KMS-11 (cell line): ENCODE measurements around the gene LFNG.

Experiments
- H2AFZ ChIP-seq: fragments of 200-600 bp; sonication (generic); 2 replicates; pipeline ENCODE4 v1.6.1; 2016; ENCODE audit warnings: antibody characterized with exemption, mixed run types, low read depth
- H3K27ac ChIP-seq: fragments of 200-600 bp; sonication (generic); 2 replicates; pipeline ENCODE4 v1.6.1; 2016; ENCODE audit warnings: mild to moderate bottlenecking, mixed run types
- H3K27me3 ChIP-seq: fragments of 200-600 bp; sonication (generic); 2 replicates; pipeline ENCODE4 v1.6.1; 2017; ENCODE audit warnings: mild to moderate bottlenecking, low read depth, mixed run types, moderate library complexity; ENCODE audit not compliant: insufficient read depth
- H3K36me3 ChIP-seq: fragments of 200-600 bp; sonication (generic); 2 replicates; pipeline ENCODE4 v1.6.1; 2017; ENCODE audit warnings: mild to moderate bottlenecking, mixed run types; ENCODE audit not compliant: insufficient read depth
- H3K4me1 ChIP-seq: fragments of 200-600 bp; sonication (generic); 2 replicates; pipeline ENCODE4 v1.6.1; 2016; ENCODE audit warnings: mild to moderate bottlenecking, low read depth, mixed run types; ENCODE audit not compliant: poor library complexity, severe bottlenecking
- H3K4me2 ChIP-seq: fragments of 200-600 bp; sonication (generic); 2 replicates; pipeline ENCODE4 v1.7.0; 2016; ENCODE audit warnings: mild to moderate bottlenecking, mixed run types
- H3K4me3 ChIP-seq: fragments of 200-600 bp; sonication (generic); IDR thresholded peaks from 2 replicates; pipeline ENCODE4 v1.6.1; 2017; ENCODE audit warnings: low read depth, low read length, mixed read lengths; ENCODE audit not compliant: insufficient read depth
- H3K79me2 ChIP-seq: fragments of 200-600 bp; sonication (generic); 2 replicates; pipeline ENCODE4 v1.6.1; 2016; ENCODE audit warnings: low read depth, mixed run types; ENCODE audit not compliant: insufficient read depth
- H3K9ac ChIP-seq: fragments of 200-600 bp; sonication (generic); 2 replicates; pipeline ENCODE4 v1.6.1; 2016; ENCODE audit warnings: mild to moderate bottlenecking, mixed run types
- H4K20me1 ChIP-seq: fragments of 200-600 bp; sonication (generic); 2 replicates; pipeline ENCODE4 v1.6.1; 2016; ENCODE audit warnings: mild to moderate bottlenecking, mixed run types; ENCODE audit not compliant: insufficient read depth
- TF ChIP-seq, protein P1 (sequence below): fragments of 200-600 bp; sonication (generic); conservative IDR thresholded peaks from 2 replicates; pipeline ENCODE4 v1.6.1; 2017; ENCODE audit warnings: low read depth, mild to moderate bottlenecking, antibody characterized with exemption, low read length, moderate library complexity, mixed read lengths

LFNG gene

DNA sequence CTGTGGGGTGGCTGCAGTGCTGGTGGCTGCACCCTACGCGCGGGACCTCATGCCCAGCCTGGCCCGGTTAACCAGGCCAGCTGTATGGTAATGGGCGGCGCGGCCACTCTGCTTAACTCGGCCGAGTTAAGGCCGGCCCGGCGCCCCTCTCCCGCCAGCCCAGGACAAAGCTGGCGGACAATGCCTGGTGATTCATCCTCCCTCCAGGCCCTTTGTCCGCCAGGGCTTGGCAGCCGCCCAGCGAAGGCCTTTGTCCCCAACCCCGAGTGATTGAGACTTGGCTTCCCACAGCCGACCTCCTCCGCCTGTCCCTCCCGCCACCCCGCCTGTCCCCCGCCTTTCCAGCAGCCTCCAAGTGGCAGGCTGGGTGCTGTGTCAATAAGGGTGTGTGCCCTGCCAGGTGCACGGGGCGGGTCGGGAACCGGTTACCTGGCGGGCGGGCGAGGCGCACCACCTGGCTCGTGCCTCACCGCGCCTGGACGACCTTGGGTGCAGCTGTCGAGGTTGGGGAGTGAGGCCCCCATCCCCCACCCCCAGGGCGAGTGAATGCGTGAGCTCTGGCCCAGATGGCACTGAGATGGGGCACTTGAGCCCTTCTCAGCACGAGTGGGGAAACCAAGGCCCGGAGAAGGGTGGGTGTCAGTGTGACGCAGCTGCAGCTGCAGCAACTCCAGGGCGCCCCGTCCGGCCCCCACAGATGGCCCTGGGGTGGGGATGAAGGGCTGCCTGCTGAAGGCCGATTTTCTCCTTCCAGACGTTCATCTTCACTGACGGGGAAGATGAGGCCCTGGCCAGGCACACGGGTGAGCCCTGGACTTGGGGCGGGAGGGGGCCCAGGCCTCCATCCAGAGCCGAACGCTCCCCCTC is 4.6 kb downstream of the LFNG start:
- no peak overlapping the region for H3K4me2 ChIP-seq

DNA sequence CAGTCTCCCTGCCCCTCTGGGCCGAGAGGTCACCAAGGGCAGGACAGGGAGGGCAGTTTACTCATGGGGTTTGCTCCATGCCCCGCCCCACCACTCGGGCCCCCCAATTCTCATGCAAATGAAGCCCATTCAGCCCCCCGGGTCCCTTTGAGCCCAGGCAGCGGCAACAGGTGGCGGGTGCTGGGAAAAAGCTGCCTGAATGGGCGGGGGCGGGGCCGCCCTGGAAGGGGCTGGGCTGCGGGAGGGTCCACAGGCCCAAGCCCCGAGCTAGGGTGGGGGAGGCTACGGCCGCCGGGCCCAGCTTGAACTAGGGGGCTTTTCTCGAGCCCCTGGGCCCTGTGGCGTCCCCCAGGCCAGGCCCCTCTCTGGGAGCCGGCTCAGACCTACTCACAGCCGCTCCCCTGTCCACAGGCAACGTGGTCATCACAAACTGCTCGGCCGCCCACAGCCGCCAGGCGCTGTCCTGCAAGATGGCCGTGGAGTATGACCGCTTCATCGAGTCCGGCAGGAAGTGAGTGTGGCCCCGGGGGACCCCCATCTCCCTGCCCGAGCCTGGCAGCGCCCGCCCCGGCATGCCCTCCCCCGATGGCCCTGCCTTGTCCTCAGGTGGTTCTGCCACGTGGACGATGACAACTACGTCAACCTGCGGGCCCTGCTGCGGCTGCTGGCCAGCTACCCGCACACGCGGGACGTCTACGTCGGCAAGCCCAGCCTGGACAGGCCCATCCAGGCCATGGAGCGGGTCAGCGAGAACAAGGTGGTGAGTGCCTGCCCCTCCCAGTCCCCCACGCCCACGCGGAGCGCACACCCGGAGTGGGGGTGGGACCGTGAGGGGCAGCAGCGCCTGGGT is 5.5 kb downstream of the LFNG start:
- H2AFZ ChIP-seq: no peak overlapping the region
- no peaks in the 10 kb centered on the region for H4K20me1 ChIP-seq
- H3K36me3 ChIP-seq: no peaks in the 10 kb centered on the region
- no peak overlapping the region for H3K27ac ChIP-seq
- peaks cover 20% of the 10 kb centered on the region for H3K4me1 ChIP-seq
- peaks cover 51% of the 10 kb centered on the region for H3K27me3 ChIP-seq
- no peak overlapping the region for H3K9ac ChIP-seq
- no peak overlapping the region for H3K4me3 ChIP-seq
- TF ChIP-seq, protein P1, sequence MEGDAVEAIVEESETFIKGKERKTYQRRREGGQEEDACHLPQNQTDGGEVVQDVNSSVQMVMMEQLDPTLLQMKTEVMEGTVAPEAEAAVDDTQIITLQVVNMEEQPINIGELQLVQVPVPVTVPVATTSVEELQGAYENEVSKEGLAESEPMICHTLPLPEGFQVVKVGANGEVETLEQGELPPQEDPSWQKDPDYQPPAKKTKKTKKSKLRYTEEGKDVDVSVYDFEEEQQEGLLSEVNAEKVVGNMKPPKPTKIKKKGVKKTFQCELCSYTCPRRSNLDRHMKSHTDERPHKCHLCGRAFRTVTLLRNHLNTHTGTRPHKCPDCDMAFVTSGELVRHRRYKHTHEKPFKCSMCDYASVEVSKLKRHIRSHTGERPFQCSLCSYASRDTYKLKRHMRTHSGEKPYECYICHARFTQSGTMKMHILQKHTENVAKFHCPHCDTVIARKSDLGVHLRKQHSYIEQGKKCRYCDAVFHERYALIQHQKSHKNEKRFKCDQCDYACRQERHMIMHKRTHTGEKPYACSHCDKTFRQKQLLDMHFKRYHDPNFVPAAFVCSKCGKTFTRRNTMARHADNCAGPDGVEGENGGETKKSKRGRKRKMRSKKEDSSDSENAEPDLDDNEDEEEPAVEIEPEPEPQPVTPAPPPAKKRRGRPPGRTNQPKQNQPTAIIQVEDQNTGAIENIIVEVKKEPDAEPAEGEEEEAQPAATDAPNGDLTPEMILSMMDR: no peak
- no peak overlapping the region for H3K4me2 ChIP-seq
- no peaks in the 10 kb centered on the region for H3K79me2 ChIP-seq

More for the DNA sequence above, 4.6 kb downstream of the LFNG start:
- H3K36me3 ChIP-seq: no peaks in the 10 kb centered on the region
- peaks cover 52% of the 10 kb centered on the region for H3K27me3 ChIP-seq
- no peak overlapping the region for H3K4me3 ChIP-seq
- no peak overlapping the region for H3K27ac ChIP-seq
- no peak overlapping the region for H3K9ac ChIP-seq
- TF ChIP-seq, protein P1: no peak
- no peaks in the 10 kb centered on the region for H4K20me1 ChIP-seq
- H3K4me1 ChIP-seq: peaks cover 20% of the 10 kb centered on the region
- no peak overlapping the region for H2AFZ ChIP-seq
- no peaks in the 10 kb centered on the region for H3K79me2 ChIP-seq

DNA sequence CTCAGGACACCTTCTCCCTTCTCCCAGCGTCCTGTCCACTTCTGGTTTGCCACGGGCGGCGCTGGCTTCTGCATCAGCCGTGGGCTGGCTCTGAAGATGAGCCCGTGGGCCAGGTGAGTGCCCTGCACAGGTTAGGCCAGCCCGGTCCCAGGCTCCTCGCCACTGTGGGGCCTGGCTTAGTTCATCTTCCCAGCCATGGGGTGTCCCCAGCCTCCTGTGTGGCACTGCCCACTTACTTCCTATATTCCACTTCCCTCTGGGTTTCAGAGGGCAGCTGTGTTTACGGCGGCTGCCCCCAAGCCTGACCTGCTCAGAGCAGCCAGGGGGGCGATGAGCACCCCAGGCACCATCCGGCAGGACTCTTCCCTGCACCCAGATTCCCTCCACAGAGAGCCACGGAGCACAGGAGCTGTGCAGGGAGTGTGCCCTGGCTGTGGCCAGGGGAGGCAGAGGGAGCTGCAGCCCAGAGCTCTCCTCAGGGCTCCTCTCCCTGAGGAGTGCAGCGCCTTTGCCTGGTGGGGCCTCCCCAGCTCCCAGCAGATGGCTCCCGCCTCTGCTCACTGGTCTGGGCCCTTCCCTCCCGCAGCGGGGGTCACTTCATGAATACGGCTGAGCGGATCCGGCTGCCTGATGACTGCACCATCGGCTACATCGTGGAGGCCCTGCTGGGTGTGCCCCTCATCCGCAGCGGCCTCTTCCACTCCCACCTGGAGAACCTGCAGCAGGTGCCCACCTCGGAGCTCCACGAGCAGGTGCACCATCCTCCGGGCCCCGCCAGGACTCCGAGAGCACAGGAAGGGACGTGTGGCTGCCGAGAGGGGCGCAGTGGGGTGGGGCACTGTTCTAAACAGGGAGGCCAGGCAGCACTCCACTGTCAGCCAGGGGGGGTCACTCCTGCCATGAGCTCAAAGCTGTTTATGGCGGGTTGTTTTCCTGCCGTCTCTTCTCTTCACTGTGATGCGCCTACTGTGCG is 6.4 kb downstream of the LFNG start:
- peaks cover 13% of the 10 kb centered on the region for H3K4me1 ChIP-seq
- no peaks in the 10 kb centered on the region for H3K79me2 ChIP-seq
- no peak overlapping the region for H3K4me3 ChIP-seq
- H3K27ac ChIP-seq: no peak overlapping the region
- no peak overlapping the region for H3K4me2 ChIP-seq
- peaks cover 42% of the 10 kb centered on the region for H3K27me3 ChIP-seq
- TF ChIP-seq, protein P1: no peak
- H3K36me3 ChIP-seq: no peaks in the 10 kb centered on the region
- no peak overlapping the region for H2AFZ ChIP-seq
- no peak overlapping the region for H3K9ac ChIP-seq
- no peaks in the 10 kb centered on the region for H4K20me1 ChIP-seq
